ENCODE data around the gene ACTR6. TPM values are rescaled to one million over a fixed set of nuclear protein-coding genes. Genes with fewer than 3 reads are reported as not detected.

The ACTR6 gene
- total and polyA plus RNA-seq, 9 of the 15 experiments (the other 6 are each of a cell fraction or from before 2014, with no cell fraction given): 26.1 to 109 (median 70.9) TPM

GRCh38 chr12:100197486-100197885 lies 3.1 kb upstream of the ACTR6 start:
- CTCF ChIA-PET (ENCODE audit: low intra/inter-chr PET ratio): no interaction called here
- FAIRE-seq (no peak), ATAC-seq (no peak), DNase-seq (ENCODE audit: extremely low read depth in 1 of 4, low spot score in 3 of 4) (no peak)
- Histone ChIP-seq H3K4me3 (no peak overlapping the region), H3K9ac (ENCODE audit: insufficient read depth in 1 of 2, low read depth in 2 of 2, low read length in 2 of 2) (no peak overlapping the region), H3K4me1 (replicated peaks in 1 of 2; ENCODE audit: control insufficient read depth in 2 of 2, insufficient read depth in 2 of 2, low read length in 2 of 2) (peaks cover 0 to 26% of the 10 kb centered on the region in 2 experiments; a peak in 2 of 5 replicates), H3K79me2 (ENCODE audit: control insufficient read depth, insufficient read depth, low read length) (peaks cover 27% of the 10 kb centered on the region), H3K4me2 (ENCODE audit: insufficient read depth, low read length) (no peak overlapping the region), H3K27me3 (ENCODE audit: control insufficient read depth in 2 of 2, insufficient read depth in 2 of 2, low read length in 2 of 2) (no peaks in the 10 kb centered on the region), H3K9me1 (ENCODE audit: control insufficient read depth, insufficient read depth, low read length) (no peaks in the 10 kb centered on the region), H3K27ac (ENCODE audit: extremely low read depth, low read depth, low read length) (no peak overlapping the region), H4K20me1 (replicated peaks; ENCODE audit: control insufficient read depth, insufficient read depth, low read length) (no peaks in the 10 kb centered on the region), H3K36me3 (ENCODE audit: control insufficient read depth, insufficient read depth, low read length) (no peaks in the 10 kb centered on the region; the same call in 2 of the 3 replicates), H2AFZ (ENCODE audit: low read depth, low read length) (no peak overlapping the region), H3K9me3 (replicated peaks; ENCODE audit: control insufficient read depth, insufficient read depth, low read depth, low read length) (no peaks in the 10 kb centered on the region)
- WGBS (ENCODE audit: insufficient coverage, low coverage, missing lambda C conversion rate): 86% methylated on average over 4 of the region's 4 CpGs
- POLR2A ChIA-PET: interaction anchor here (0.6 to 0.8 kb wide), 4 partner anchors 15 to 36 kb away, joined by 3 read pairs; no protein-coding TSS in a partner anchor
- in situ Hi-C loops (cut with MboI) (no loop called here), intact Hi-C loops (cut with micrococcal nuclease) (no loop called here)
- no TSS peak for BruUV-seq (replicated peaks)
- TF ChIP-seq NKRF (IDR thresholded peaks at IDR 0.05; ENCODE audit: borderline replicate concordance) (no peak), MBD2 (IDR thresholded peaks at IDR 0.05; ENCODE audit: borderline replicate concordance, low read depth) (no peak), HMBOX1 (IDR thresholded peaks at IDR 0.05) (no peak), HINFP (tag; conservative IDR thresholded peaks at IDR 0.05; ENCODE audit: low read depth) (no peak), HDAC2 (IDR thresholded peaks at IDR 0.05) (no peak)

Measured in K562 (cell line).